ENCODE data around the gene ITM2B.
A peak's percentile ranks its signal among the peaks of the same experiment; 100 is the strongest.
"Not testable (repeated sequence)": the region's sequence is repeated elsewhere in the genome, so short reads cannot be mapped to it uniquely, and the experiment has no call there.

Gene ITM2B

DNA sequence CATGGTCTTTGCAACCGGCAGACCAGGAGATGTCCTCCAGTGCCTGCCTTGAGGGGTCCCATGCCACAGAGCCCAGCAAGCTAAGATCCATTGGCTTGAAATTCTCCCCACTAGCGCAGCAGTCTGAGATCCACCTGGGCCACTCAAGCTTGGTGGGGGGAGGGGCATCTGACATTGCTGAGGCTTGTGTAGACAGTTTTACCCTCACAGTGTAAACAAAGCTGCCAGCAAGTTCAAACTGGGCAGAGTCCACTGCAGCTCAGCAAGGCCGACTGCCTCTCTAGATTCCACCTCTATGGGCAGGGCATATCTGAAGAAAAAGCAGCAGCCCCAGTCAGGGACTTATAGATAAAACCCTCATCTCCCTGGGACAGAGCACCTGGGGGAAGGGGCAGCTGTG lies 32.0 kb upstream of the ITM2B start:
- Histone ChIP-seq H3K9ac (ENCODE audit: low read depth in 1 of 2, low read length in 2 of 2) (no peak overlapping the region), H3K4me3 (ENCODE audit: low read length in 2 of 2) (no peak overlapping the region), H3K27me3 (ENCODE audit: control insufficient read depth in 2 of 2, insufficient read depth in 2 of 2, low read length in 2 of 2) (no peaks in the 10 kb centered on the region), H3K4me1 (ENCODE audit: control insufficient read depth in 2 of 2, insufficient read depth in 2 of 2, low read length in 2 of 2) (no peaks in the 10 kb centered on the region), H3K9me3 (ENCODE audit: control insufficient read depth in 2 of 2, low read length in 2 of 2) (no peaks in the 10 kb centered on the region), H3K36me3 (ENCODE audit: control insufficient read depth in 2 of 2, insufficient read depth in 2 of 2, low read length in 2 of 2) (no peaks in the 10 kb centered on the region), H3K27ac (ENCODE audit: low read depth in 2 of 2, low read length in 2 of 2) (no peak overlapping the region)

DNA sequence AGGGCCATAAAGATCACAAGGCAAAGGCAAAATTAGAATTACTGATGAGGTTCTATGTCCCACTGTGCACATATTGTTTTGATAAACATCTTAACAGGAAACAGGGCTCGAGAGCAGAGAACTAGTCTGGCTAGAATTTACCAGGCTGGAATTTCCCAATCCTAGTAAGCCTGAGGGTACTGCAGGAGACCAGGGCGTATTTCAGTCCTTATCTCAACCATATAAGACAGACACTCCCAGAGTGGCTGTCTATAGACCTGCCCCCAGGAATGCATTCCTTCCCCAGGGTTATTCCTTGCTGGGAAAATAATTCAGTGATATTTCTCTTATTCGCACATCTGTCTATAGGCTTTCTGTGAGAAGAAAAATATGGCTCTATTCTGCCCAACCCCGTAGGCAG lies 25.8 kb upstream of the ITM2B start:
- not testable (repeated sequence) for H3K9me3 ChIP-seq (ENCODE audit: control insufficient read depth in 2 of 2, low read length in 2 of 2); H3K4me3 ChIP-seq (ENCODE audit: low read length in 2 of 2); H3K36me3 ChIP-seq (ENCODE audit: control insufficient read depth in 2 of 2, insufficient read depth in 2 of 2, low read length in 2 of 2); H3K27me3 ChIP-seq (ENCODE audit: control insufficient read depth in 2 of 2, insufficient read depth in 2 of 2, low read length in 2 of 2); H3K27ac ChIP-seq (ENCODE audit: low read depth in 2 of 2, low read length in 2 of 2); H3K4me1 ChIP-seq (ENCODE audit: control insufficient read depth in 2 of 2, insufficient read depth in 2 of 2, low read length in 2 of 2); H3K9ac ChIP-seq (ENCODE audit: low read depth in 1 of 2, low read length in 2 of 2)

DNA sequence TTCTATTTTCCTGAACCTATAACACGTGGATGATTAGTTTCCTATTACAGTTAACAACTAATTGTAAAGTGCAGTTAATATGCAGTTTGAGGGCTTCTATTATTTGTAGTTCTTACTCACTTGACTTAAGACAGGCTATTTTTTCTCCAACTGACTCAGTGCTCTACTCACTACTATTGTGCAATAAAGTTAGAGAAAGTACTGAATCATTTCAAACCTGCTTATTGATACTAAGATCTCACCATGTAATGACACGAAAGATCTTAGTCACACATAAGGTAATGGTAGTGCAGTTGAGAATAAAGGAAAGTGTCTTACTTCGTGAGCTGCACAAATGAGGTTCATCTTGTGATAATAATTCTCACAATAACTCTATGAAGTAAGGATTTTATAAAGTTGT lies 22.8 kb upstream of the ITM2B start:
- H3K9me3 ChIP-seq (ENCODE audit: control insufficient read depth in 2 of 2, low read length in 2 of 2): no peaks in the 10 kb centered on the region
- no peaks in the 10 kb centered on the region for H3K36me3 ChIP-seq (ENCODE audit: control insufficient read depth in 2 of 2, insufficient read depth in 2 of 2, low read length in 2 of 2)
- no peak overlapping the region for H3K9ac ChIP-seq (ENCODE audit: low read depth in 1 of 2, low read length in 2 of 2)
- H3K27ac ChIP-seq (ENCODE audit: low read depth in 2 of 2, low read length in 2 of 2): no peak overlapping the region
- H3K4me3 ChIP-seq (ENCODE audit: low read length in 2 of 2): no peak overlapping the region
- H3K4me1 ChIP-seq (ENCODE audit: control insufficient read depth in 2 of 2, insufficient read depth in 2 of 2, low read length in 2 of 2): no peaks in the 10 kb centered on the region
- H3K27me3 ChIP-seq (ENCODE audit: control insufficient read depth in 2 of 2, insufficient read depth in 2 of 2, low read length in 2 of 2): no peaks in the 10 kb centered on the region

DNA sequence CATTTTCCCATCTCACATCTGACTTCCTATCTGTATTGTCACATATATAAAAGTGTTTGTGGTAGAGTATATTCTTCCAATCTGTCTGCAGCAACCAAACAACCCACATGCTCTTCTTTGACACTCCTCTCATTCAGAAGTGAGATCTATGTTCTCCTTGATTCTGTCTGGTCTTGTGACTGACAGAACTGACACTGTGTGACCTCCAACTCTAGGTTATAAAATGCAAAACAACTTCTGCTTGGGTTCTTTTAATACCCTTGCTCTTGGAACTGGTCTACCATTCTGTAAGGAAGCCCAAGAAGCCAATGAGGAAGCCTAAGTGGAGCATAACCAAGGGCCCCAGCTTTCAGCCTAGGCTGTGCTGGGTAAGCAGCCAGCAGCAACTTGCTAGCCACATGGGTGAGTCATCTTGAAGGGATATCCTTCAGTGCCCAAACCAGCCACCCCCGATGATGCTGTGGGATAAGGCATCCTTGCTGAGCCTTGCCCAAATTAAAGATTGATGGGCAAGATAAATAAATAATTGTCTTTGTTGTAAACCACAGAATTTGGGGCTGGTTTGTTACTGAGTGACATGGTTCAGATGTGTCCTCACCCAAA lies 18.4 kb upstream of the ITM2B start:
- no peaks in the 10 kb centered on the region for H3K36me3 ChIP-seq (ENCODE audit: control insufficient read depth in 2 of 2, insufficient read depth in 2 of 2, low read length in 2 of 2)
- no peaks in the 10 kb centered on the region for H3K27me3 ChIP-seq (ENCODE audit: control insufficient read depth in 2 of 2, insufficient read depth in 2 of 2, low read length in 2 of 2)
- no peak overlapping the region for H3K9ac ChIP-seq (ENCODE audit: low read depth in 1 of 2, low read length in 2 of 2)
- no peak overlapping the region for H3K4me3 ChIP-seq (ENCODE audit: low read length in 2 of 2)
- H3K27ac ChIP-seq (ENCODE audit: low read depth in 2 of 2, low read length in 2 of 2): no peak overlapping the region
- no peaks in the 10 kb centered on the region for H3K9me3 ChIP-seq (ENCODE audit: control insufficient read depth in 2 of 2, low read length in 2 of 2)
- no peaks in the 10 kb centered on the region for H3K4me1 ChIP-seq (ENCODE audit: control insufficient read depth in 2 of 2, insufficient read depth in 2 of 2, low read length in 2 of 2)

DNA sequence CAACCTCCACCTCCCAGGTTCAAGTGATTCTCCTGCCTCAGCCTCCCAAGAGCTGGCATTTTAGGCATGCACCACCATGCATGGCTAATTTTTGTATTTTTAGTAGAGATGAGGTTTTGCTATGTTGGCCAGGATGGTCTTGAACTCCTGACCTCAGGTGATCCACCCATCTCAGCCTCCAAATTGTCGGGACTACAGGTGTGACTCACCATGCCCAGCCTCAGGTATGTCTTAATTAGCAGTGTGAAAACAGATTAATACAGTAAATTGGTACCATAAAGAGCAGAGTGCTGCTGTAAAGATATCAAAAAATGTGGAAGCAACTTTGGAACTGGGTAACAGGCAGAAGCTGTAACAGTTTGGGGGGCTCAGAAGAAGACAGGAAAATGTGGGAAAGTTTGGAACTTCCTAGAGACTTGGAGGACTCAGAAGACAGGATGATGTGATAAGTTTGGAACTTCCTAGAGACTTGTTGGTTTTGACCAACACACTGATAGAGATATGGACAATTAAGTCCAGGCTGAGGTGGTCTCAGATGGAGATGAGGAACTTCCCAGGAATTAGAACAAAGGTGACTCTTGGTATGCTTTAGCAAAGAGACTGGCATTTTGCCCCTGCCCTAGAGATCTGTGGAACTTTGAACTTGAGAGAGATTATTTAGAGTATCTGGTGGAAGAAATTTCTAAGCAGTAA lies 17.3 kb upstream of the ITM2B start:
- not testable (repeated sequence) for H3K4me3 ChIP-seq (ENCODE audit: low read length in 2 of 2); H3K27ac ChIP-seq (ENCODE audit: low read depth in 2 of 2, low read length in 2 of 2); H3K36me3 ChIP-seq (ENCODE audit: control insufficient read depth in 2 of 2, insufficient read depth in 2 of 2, low read length in 2 of 2); H3K4me1 ChIP-seq (ENCODE audit: control insufficient read depth in 2 of 2, insufficient read depth in 2 of 2, low read length in 2 of 2); H3K27me3 ChIP-seq (ENCODE audit: control insufficient read depth in 2 of 2, insufficient read depth in 2 of 2, low read length in 2 of 2); H3K9me3 ChIP-seq (ENCODE audit: control insufficient read depth in 2 of 2, low read length in 2 of 2); H3K9ac ChIP-seq (ENCODE audit: low read depth in 1 of 2, low read length in 2 of 2)

DNA sequence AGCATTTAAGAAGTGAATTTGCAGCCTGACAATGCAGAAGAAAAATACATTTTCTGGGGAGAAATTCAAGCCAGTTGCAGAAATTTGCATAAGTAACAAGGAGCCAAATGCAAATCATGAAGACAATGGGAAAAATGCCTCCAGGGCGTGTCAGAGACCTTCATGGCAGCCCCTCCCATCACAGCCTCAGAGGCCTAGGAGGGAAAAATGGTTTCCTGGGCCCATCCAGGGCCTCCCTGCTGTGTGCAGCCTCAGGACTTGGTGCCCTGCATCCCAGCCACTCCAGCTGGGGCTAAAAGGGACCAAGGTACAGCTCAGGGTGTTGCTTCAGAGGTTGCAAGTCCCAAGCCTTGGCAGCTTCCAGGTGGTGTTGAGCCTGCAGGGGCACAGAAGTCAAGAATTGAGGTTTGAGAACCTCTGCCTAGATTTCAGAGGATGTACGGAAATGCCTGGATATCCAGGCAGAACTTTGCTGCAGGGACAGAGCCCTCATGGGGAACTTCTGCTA lies 16.7 kb upstream of the ITM2B start:
- H3K9me3 ChIP-seq (ENCODE audit: control insufficient read depth in 2 of 2, low read length in 2 of 2): no peaks in the 10 kb centered on the region
- H3K27ac ChIP-seq (ENCODE audit: low read depth in 2 of 2, low read length in 2 of 2): no peak overlapping the region
- no peaks in the 10 kb centered on the region for H3K36me3 ChIP-seq (ENCODE audit: control insufficient read depth in 2 of 2, insufficient read depth in 2 of 2, low read length in 2 of 2)
- no peak overlapping the region for H3K4me3 ChIP-seq (ENCODE audit: low read length in 2 of 2)
- H3K27me3 ChIP-seq (ENCODE audit: control insufficient read depth in 2 of 2, insufficient read depth in 2 of 2, low read length in 2 of 2): no peaks in the 10 kb centered on the region
- peaks cover 0 to 5% of the 10 kb centered on the region in 2 donors for H3K4me1 ChIP-seq (ENCODE audit: control insufficient read depth in 2 of 2, insufficient read depth in 2 of 2, low read length in 2 of 2)
- H3K9ac ChIP-seq (ENCODE audit: low read depth in 1 of 2, low read length in 2 of 2): no peak overlapping the region

DNA sequence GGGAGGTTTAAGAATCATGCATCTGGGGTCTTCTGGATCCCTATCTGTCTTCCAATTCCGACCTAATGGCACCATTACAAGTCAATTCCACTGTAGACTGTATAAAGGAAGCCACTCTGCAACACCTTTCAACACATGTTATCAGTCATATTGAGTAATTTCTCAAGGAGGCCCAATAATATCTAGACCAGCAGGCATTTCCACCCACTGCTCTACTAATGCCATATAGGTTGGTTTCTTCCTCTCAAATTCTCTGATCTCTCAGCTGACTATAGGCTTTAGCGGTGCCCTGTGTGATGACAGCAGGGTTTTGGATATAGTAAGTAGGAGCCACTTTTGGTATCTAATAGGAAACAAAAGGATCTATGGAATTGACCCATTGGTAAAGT lies 12.4 kb upstream of the ITM2B start:
- peak overlapping the region in 1 of 2 donors; percentile 8 for H3K4me3 ChIP-seq (ENCODE audit: low read length in 2 of 2)
- H3K9ac ChIP-seq (ENCODE audit: low read depth in 1 of 2, low read length in 2 of 2): no peak overlapping the region
- no peaks in the 10 kb centered on the region for H3K27me3 ChIP-seq (ENCODE audit: control insufficient read depth in 2 of 2, insufficient read depth in 2 of 2, low read length in 2 of 2)
- H3K36me3 ChIP-seq (ENCODE audit: control insufficient read depth in 2 of 2, insufficient read depth in 2 of 2, low read length in 2 of 2): no peaks in the 10 kb centered on the region
- H3K9me3 ChIP-seq (ENCODE audit: control insufficient read depth in 2 of 2, low read length in 2 of 2): no peaks in the 10 kb centered on the region
- H3K27ac ChIP-seq (ENCODE audit: low read depth in 2 of 2, low read length in 2 of 2): peak overlapping the region; percentile 48 to 72
- peaks cover 0 to 5% of the 10 kb centered on the region in 2 donors for H3K4me1 ChIP-seq (ENCODE audit: control insufficient read depth in 2 of 2, insufficient read depth in 2 of 2, low read length in 2 of 2)

DNA sequence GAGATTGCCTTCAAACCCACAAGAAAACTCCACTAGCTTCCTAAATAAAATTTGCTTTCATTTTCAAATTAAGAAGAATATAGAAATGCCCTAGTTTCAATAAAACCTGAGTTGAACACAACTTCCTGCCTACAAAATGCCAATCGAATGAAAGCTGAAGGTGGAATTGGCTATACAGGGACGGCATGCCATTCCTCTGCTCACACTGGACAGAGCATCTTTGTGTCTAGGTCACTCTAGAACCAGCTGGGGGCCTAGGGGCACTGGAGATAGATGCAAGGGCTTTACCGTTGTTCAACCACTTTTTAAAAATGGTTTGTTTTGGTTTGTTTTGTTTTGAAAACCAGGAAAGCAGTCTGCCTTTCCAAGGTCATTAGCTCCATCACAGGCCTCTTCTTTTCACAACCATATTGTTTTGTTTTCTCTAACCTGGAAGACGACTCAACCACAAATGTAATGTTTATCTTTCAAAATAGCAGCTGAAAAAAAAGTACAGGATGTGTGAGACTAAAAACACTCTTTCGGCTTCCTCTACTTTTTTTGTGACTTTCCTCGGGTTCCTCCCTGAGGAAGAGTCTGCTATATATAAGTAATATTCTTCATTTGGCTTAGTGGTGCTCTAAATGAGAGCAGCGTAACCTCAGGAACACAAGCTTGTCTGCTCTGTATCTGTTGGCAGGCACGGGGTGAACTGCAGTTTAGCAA lies 11.9 kb upstream of the ITM2B start:
- no peaks in the 10 kb centered on the region for H3K36me3 ChIP-seq (ENCODE audit: control insufficient read depth in 2 of 2, insufficient read depth in 2 of 2, low read length in 2 of 2)
- H3K27ac ChIP-seq (ENCODE audit: low read depth in 2 of 2, low read length in 2 of 2): peak overlapping the region; percentile 48 to 72
- H3K9ac ChIP-seq (ENCODE audit: low read depth in 1 of 2, low read length in 2 of 2): no peak overlapping the region
- no peaks in the 10 kb centered on the region for H3K9me3 ChIP-seq (ENCODE audit: control insufficient read depth in 2 of 2, low read length in 2 of 2)
- H3K4me3 ChIP-seq (ENCODE audit: low read length in 2 of 2): peak overlapping the region in 1 of 2 donors; percentile 8
- no peaks in the 10 kb centered on the region for H3K27me3 ChIP-seq (ENCODE audit: control insufficient read depth in 2 of 2, insufficient read depth in 2 of 2, low read length in 2 of 2)
- H3K4me1 ChIP-seq (ENCODE audit: control insufficient read depth in 2 of 2, insufficient read depth in 2 of 2, low read length in 2 of 2): peaks cover 0 to 5% of the 10 kb centered on the region in 2 donors

DNA sequence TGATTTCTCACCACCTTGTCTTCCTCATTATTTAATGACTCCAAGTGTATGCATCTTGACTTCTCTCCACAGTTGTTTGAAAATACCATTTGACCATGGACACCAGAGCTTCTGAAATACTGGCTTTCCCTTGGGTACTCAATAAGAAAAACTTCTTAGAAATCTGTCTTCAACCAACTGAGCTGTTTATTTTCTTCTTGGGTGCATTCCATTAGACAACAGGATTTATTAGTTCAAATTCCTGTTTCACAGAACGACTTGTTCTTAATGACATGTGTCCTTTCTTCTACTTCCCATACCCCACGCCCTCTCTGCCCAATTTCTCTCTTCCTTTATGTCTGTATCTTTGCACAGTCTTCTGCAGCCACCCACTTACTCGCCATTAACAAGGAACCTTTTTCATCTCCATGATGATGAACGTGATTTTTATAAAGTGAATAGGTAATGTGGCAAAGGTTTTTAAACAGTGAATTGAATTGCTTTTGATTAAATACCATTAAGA lies 11.3 kb upstream of the ITM2B start:
- H3K4me3 ChIP-seq (ENCODE audit: low read length in 2 of 2): no peak overlapping the region
- H3K27ac ChIP-seq (ENCODE audit: low read depth in 2 of 2, low read length in 2 of 2): peak overlapping the region; percentile 48 to 72
- H3K9ac ChIP-seq (ENCODE audit: low read depth in 1 of 2, low read length in 2 of 2): no peak overlapping the region
- H3K9me3 ChIP-seq (ENCODE audit: control insufficient read depth in 2 of 2, low read length in 2 of 2): no peaks in the 10 kb centered on the region
- H3K36me3 ChIP-seq (ENCODE audit: control insufficient read depth in 2 of 2, insufficient read depth in 2 of 2, low read length in 2 of 2): no peaks in the 10 kb centered on the region
- peaks cover 0 to 5% of the 10 kb centered on the region in 2 donors for H3K4me1 ChIP-seq (ENCODE audit: control insufficient read depth in 2 of 2, insufficient read depth in 2 of 2, low read length in 2 of 2)
- no peaks in the 10 kb centered on the region for H3K27me3 ChIP-seq (ENCODE audit: control insufficient read depth in 2 of 2, insufficient read depth in 2 of 2, low read length in 2 of 2)
